GM12872 (cell line): Measurements from ENCODE around the gene A1CF.

Source experiments
- TF ChIP-seq, protein P1 (sequence below): IDR thresholded peaks from 3 replicates; pipeline ENCODE4 v1.5.1; 2011; ENCODE audit warnings: low read depth, mild to moderate bottlenecking, low read length, moderate library complexity; ENCODE audit not compliant: insufficient read depth

The A1CF gene

DNA sequence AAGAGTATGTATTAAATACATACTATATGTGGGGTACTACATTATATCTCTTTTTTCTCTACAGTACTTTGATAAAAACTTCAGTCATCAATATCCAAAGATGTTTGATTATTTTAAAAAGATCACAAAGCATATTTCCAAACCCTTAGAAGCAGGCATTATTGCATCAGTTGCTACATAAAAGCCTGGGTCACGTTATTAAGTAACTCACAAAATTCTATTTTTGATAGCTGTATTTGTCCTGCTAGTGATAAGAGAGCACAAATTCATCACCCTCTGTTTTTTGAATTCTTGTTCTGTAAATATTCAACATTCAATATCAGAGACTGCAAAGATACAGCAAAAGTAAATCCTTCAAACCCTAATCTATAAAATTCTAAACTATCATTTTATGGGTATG is 30.0 kb downstream of the A1CF start:
- TF ChIP-seq, protein P1, sequence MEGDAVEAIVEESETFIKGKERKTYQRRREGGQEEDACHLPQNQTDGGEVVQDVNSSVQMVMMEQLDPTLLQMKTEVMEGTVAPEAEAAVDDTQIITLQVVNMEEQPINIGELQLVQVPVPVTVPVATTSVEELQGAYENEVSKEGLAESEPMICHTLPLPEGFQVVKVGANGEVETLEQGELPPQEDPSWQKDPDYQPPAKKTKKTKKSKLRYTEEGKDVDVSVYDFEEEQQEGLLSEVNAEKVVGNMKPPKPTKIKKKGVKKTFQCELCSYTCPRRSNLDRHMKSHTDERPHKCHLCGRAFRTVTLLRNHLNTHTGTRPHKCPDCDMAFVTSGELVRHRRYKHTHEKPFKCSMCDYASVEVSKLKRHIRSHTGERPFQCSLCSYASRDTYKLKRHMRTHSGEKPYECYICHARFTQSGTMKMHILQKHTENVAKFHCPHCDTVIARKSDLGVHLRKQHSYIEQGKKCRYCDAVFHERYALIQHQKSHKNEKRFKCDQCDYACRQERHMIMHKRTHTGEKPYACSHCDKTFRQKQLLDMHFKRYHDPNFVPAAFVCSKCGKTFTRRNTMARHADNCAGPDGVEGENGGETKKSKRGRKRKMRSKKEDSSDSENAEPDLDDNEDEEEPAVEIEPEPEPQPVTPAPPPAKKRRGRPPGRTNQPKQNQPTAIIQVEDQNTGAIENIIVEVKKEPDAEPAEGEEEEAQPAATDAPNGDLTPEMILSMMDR, result no peak

DNA sequence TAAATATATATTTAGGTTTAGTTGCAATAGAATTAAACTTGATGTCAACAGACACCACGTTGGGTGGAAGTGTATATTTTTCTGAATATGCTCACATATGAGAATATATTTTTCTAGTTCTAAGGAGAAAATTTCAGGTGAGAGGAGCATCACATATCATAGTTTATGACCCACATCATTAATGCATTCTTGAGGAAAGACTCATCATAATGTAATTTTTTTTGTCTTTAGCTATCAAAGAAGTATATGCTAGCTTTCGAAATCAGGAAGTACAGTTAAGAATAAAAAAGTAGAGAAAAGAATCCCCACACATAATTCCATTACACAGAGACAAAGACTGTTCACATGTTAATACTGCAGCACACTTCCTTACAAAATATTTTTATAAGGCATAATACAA is 30.4 kb downstream of the A1CF start:
- TF ChIP-seq, protein P1, result no peak

DNA sequence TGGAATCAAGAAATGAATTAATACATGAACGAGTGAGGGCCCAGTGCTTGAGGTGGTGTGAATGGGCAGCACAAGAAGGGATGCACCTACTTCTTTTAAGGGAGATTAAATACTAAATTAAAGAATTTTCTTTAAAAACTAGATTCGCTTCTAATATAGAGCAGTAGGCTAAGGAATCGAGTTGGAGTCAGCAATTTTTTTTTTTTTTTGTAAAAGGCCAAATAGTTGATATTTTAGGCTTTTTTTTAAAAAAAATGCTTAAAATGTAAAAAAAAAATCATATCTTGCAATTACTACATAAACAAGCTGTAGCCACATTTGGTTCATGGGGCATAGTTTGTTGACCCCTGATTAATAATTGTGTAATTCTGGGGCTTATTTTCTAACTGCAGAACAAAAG is 31.9 kb downstream of the A1CF start:
- TF ChIP-seq, protein P1, result no peak

DNA sequence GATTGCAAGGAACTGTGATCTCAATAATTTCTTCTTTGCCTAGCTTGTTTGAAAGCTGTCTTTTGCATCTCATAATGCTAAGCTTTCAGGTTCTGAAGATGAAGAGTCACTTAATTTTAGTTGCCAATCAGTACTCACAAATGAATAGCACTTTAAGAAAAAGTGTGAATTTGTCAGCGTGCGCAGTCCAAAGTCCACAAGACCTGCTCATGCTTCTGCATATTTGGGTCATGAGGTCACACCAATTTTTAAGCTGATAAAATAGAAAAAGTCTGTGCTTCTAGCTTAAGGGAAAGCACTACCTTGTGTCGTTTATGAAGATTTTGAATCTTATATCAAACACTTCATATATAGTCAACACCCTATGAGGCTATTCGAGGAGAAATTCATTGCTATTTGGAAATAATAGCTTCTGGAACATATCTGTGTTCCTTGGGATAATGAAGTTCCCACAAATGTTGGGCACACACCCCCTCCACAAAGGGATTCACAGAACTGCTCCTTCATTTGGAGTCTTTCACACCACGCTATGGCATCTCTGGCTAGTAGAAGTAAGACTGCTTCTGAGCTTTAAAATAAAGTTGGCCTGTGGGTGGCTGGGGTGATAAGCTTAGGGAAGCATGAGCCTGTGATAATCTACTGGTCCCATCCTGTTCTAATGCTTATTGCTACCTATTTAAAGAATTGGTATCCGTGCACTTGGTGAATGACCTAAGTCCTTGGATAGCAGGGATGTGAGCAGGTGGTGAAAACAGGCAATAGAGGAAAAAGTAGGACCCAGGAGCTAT is 33.3 kb downstream of the A1CF start:
- TF ChIP-seq, protein P1, result no peak

DNA sequence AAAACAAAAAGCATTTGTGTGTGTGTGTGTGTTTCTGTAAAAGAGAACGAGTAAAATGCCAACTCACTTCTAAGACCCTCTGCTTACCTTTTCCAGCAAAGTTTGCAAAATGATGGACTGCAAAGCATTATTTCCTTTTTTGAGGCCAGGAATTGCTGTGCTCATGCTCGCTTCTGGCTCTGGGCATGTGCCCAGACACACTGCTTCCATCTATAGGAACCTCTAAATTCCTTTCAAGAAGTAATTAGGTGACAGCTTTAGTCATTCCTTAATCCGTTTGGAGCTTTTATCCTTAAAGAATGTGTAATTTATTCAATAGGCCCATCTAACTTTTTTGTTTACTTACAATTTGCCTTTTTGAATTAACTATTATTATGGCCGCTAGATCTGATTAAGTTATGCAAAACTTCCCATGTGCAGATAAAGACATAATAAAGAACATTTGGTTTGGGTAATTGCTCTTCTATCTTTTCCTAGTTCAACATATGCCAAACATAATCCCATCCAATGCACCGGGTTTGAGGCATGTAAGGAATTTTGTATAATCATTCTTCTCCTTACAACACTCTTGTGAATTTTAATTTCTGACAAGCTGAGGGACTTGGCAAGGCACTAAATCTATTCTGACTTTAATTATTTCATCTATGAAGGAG is 34.7 kb downstream of the A1CF start:
- TF ChIP-seq, protein P1, result no peak

GRCh38 chr10:50846753-50847152 is 38.7 kb downstream of the A1CF start:
- TF ChIP-seq, protein P1, result no peak

- TF ChIP-seq, protein P1, result no peak
These were observed 48.3 kb downstream of the A1CF start for GRCh38 chr10:50837095-50837494.
